IgD-negative memory B cell (primary cell): ENCODE measurements around the gene TCF7L2. TPM values are rescaled to one million over a fixed set of nuclear protein-coding genes. Genes with fewer than 3 reads are reported as not detected.

Experiments used
- H3K27ac Mint-ChIP-seq, 3 donors: one replicate each; pipeline ENCODE4 v1.8.0; 2020 to 2022; ENCODE audit warnings: mild to moderate bottlenecking in 3 of 3, mixed read lengths in 3 of 3, moderate library complexity in 1 of 3
- H3K27me3 Mint-ChIP-seq: one replicate; pipeline ENCODE4 v1.8.0; 2021; ENCODE audit warnings: mixed read lengths
- H3K36me3 Mint-ChIP-seq: one replicate; pipeline ENCODE4 v1.8.0; 2020; ENCODE audit warnings: mild to moderate bottlenecking, mixed read lengths
- H3K4me1 Mint-ChIP-seq, 3 donors: one replicate each; pipeline ENCODE4 v1.8.0; 2020 to 2022; ENCODE audit warnings: mixed read lengths in 3 of 3, mild to moderate bottlenecking in 1 of 3
- H3K4me3 Mint-ChIP-seq, 4 donors: one replicate each; pipeline ENCODE4 v1.8.0; 2020 to 2022; ENCODE audit warnings: mild to moderate bottlenecking in 4 of 4, mixed read lengths in 4 of 4, moderate library complexity in 3 of 4
- H3K9me3 Mint-ChIP-seq, 3 donors: one replicate each; pipeline ENCODE4 v1.8.0; 2020 to 2021; ENCODE audit warnings: mixed read lengths in 3 of 3, mild to moderate bottlenecking in 1 of 3
- polyA plus RNA-seq: library from polyadenylated mRNA; unstranded; fragments of 300-500 nt; fragmentation: Illumina TruSeq; gene quantifications from one replicate; pipeline ENCODE4 v1.2.3, GENCODE V29; 2021

TCF7L2 gene
- polyA plus RNA-seq, 1 donor from 2014 or later: 0.43 TPM

DNA sequence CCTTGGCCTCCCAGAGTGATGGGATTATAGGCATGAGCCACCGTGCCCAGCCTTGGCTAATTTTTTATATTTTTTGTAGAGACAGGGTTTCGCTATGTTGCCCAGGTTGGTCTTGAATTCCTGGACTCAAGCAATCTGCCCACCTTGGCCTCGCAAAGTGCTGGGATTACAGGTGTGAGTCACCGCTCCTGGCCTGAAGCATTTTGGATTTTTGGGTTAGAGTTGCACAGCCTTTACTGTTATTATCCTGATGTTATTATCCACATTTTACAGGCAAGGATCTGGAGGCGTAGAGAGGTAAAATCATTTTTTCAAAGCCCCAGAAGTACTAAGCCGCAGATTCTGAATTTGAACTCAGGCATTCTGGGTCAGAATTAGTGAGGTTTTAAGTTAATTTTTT is 75.4 kb downstream of the TCF7L2 start:
- Mint-ChIP-seq H3K36me3 (no peaks in the 10 kb centered on the region), H3K4me1 (no peaks in the 10 kb centered on the region), H3K27me3 (peaks cover 16% of the 10 kb centered on the region), H3K27ac (no peak overlapping the region), H3K9me3 (peaks cover 0 to 3% (median 2%) of the 10 kb centered on the region in 3 donors), H3K4me3 (no peak overlapping the region)

GRCh38 chr10:113026679-113027078 is 76.6 kb downstream of the TCF7L2 start:
- Mint-ChIP-seq H3K36me3 (no peaks in the 10 kb centered on the region), H3K4me3 (no peak overlapping the region), H3K4me1 (no peaks in the 10 kb centered on the region), H3K27ac (no peak overlapping the region), H3K9me3 (peaks cover 0 to 3% (median 2%) of the 10 kb centered on the region in 3 donors), H3K27me3 (peaks cover 16% of the 10 kb centered on the region)

DNA sequence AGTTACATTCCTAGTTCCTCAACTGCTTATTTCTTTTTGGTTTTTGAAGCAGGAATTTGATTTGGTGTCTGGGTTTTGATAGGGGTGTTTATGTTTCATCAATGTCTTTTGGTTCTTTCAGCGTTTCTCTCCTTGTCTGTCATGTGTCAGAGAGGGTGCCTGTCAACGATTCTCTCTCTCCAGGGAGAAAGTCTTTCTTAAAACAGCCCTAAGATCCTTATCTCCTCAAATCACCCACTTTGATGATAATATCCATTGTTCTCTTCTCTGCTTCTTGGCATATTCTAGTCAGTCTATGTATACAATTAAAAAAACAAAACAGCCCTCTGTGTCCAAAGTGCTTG is 77.2 kb downstream of the TCF7L2 start:
- no peaks in the 10 kb centered on the region for H3K4me1 Mint-ChIP-seq
- H3K36me3 Mint-ChIP-seq: no peaks in the 10 kb centered on the region
- no peak overlapping the region for H3K27ac Mint-ChIP-seq
- H3K4me3 Mint-ChIP-seq: no peak overlapping the region
- peaks cover 0 to 3% (median 2%) of the 10 kb centered on the region in 3 donors for H3K9me3 Mint-ChIP-seq
- peaks cover 16% of the 10 kb centered on the region for H3K27me3 Mint-ChIP-seq

- H3K27ac Mint-ChIP-seq: no peak overlapping the region
- no peak overlapping the region for H3K4me3 Mint-ChIP-seq
- peaks cover 0 to 3% (median 2%) of the 10 kb centered on the region in 3 donors for H3K9me3 Mint-ChIP-seq
- H3K27me3 Mint-ChIP-seq: peaks cover 16% of the 10 kb centered on the region
- no peaks in the 10 kb centered on the region for H3K36me3 Mint-ChIP-seq
- H3K4me1 Mint-ChIP-seq: no peaks in the 10 kb centered on the region
These were observed 77.8 kb downstream of the TCF7L2 start for GRCh38 chr10:113027574-113028455.

DNA sequence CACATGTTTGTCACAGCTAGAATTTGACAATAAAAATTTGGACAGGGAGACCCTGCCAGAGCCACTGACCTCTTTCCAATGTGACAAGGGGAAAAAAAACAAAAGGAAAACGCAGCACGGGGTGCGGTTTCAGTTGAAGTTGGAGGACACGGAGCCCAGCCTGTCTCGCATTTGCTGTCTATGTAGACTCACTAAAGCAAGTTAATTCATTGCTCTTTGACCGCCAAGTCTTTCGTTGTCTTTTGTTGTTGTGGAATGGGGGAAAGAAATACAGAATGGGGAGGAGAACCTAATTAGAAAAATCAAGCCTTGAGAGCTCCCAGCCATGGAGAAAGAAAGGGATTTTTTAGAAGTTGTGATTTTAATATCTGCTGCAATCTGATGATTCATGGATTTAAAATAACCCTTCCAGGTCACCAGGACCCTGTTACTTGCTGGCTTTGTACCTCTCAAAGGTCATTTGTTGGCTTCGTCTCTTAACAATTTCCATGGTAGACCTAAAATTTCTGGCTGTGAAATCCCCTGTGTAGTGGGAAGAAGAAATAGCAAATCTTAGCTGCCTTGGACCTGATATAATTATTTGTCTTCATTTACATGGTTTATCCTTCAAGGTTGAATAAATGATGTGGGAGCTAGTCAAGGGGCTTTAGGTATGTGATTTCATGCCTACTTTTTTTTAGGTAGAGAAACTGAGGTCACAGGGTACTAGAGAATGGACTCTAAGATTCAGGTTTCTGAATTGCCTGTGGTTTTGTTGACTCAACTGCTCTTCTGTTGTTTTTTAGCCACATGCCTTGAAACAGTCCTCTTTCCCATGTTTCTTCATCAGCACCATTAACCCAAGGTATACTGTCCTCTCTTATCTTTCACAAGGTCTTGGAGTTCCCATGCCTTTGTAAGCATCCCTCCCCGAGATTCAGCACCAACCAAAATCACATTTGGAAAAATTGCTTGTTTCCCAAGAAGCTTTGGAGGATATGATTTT is 78.7 kb downstream of the TCF7L2 start:
- Mint-ChIP-seq H3K36me3 (no peaks in the 10 kb centered on the region), H3K9me3 (peaks cover 0 to 3% (median 2%) of the 10 kb centered on the region in 3 donors), H3K4me3 (no peak overlapping the region), H3K27ac (no peak overlapping the region), H3K27me3 (peaks cover 16% of the 10 kb centered on the region), H3K4me1 (no peaks in the 10 kb centered on the region)

- peaks cover 18% of the 10 kb centered on the region for H3K27me3 Mint-ChIP-seq
- H3K27ac Mint-ChIP-seq: no peak overlapping the region
- peaks cover 0 to 3% (median 2%) of the 10 kb centered on the region in 3 donors for H3K9me3 Mint-ChIP-seq
- no peaks in the 10 kb centered on the region for H3K4me1 Mint-ChIP-seq
- H3K36me3 Mint-ChIP-seq: no peaks in the 10 kb centered on the region
- no peak overlapping the region for H3K4me3 Mint-ChIP-seq
These were observed 80.4 kb downstream of the TCF7L2 start for GRCh38 chr10:113030453-113030852.

DNA sequence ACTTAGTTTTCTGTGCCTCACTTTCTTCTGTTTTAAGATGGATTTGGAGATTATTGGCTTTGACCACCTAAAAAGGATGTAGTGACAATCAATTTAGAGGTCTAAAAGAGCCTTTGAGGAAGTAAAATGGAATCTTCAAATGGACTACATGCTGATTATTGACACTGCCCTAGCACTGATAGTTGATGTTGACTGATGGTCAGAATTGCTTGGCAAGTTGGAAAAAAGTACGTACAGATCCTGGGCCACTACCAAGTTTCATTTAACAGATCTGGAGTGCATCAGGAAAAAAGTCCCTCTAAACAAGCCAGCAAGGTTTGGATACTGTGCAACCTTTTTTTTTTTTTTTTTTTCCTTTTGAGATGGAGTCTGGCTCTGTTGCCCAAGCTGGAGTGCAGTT is 81.1 kb downstream of the TCF7L2 start:
- no peaks in the 10 kb centered on the region for H3K4me1 Mint-ChIP-seq
- H3K4me3 Mint-ChIP-seq: no peak overlapping the region
- H3K27me3 Mint-ChIP-seq: peaks cover 18% of the 10 kb centered on the region
- no peak overlapping the region for H3K27ac Mint-ChIP-seq
- no peaks in the 10 kb centered on the region for H3K36me3 Mint-ChIP-seq
- peaks cover 0 to 3% (median 2%) of the 10 kb centered on the region in 3 donors for H3K9me3 Mint-ChIP-seq

DNA sequence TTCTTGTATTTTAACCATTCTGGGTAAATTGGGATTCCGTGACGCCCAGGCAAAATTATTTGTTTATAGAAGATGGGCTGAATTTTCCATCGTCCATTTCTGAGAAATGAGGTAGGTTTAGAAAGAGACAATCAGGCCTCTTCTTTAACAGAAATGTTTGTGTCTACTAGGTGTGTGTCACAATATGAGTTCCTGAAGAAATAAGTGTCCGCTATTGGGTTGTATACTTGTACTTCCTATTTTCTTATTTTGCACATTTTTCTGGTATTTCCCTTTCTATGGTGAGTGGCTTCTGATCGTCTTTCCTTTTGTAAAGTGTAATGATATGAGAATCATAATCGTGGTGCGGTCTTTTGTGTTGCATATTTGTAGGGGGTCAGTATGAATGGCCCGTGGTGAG is 83.9 kb downstream of the TCF7L2 start:
- Mint-ChIP-seq H3K9me3 (peaks cover 0 to 2% (median 0%) of the 10 kb centered on the region in 3 donors), H3K4me3 (peak overlapping the region in 1 of 4 donors; percentile 6), H3K27ac (no peak overlapping the region), H3K4me1 (no peaks in the 10 kb centered on the region), H3K36me3 (no peaks in the 10 kb centered on the region), H3K27me3 (peaks cover 9% of the 10 kb centered on the region)

DNA sequence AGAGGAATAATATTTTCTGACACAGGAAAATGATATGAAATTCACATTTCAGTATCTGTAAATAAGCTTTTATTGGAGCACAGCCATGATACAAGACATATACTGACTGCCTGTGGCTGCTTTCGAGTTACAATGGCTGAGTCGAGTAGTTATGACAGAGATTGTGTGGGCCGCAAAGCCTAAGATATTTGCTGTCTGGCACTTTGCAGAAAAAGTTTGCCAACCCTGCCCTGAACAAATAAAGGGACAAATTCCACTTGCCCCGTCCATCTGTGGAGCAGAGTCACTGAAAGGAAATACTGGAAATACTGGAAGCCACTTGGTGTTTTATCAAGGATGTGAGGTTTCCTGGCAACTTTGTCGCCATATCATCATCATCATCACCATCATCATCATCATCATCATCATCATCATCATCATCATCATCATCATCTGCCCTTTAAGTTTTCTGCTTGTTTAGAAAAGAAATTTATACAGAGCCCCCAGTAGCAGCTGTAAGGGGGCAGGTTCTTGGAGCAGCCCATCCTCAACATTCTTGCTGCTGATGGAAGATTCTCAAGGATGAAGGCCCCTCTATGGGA is 85.8 kb downstream of the TCF7L2 start:
- no peaks in the 10 kb centered on the region for H3K4me1 Mint-ChIP-seq
- no peak overlapping the region for H3K4me3 Mint-ChIP-seq
- H3K27ac Mint-ChIP-seq: no peak overlapping the region
- peaks cover 7% of the 10 kb centered on the region for H3K27me3 Mint-ChIP-seq
- H3K9me3 Mint-ChIP-seq: no peaks in the 10 kb centered on the region
- H3K36me3 Mint-ChIP-seq: no peaks in the 10 kb centered on the region

- H3K36me3 Mint-ChIP-seq: no peaks in the 10 kb centered on the region
- H3K4me3 Mint-ChIP-seq: no peak overlapping the region
- no peaks in the 10 kb centered on the region for H3K9me3 Mint-ChIP-seq
- no peak overlapping the region for H3K27ac Mint-ChIP-seq
- peaks cover 7% of the 10 kb centered on the region for H3K27me3 Mint-ChIP-seq
- H3K4me1 Mint-ChIP-seq: no peaks in the 10 kb centered on the region
These were observed 86.6 kb downstream of the TCF7L2 start for GRCh38 chr10:113036619-113037018.

- Mint-ChIP-seq H3K4me3 (no peak overlapping the region), H3K4me1 (no peaks in the 10 kb centered on the region), H3K9me3 (no peaks in the 10 kb centered on the region), H3K27me3 (peaks cover 7% of the 10 kb centered on the region), H3K36me3 (no peaks in the 10 kb centered on the region), H3K27ac (no peak overlapping the region)
These were observed 87.2 kb downstream of the TCF7L2 start for GRCh38 chr10:113037218-113037617.

- no peak overlapping the region for H3K27ac Mint-ChIP-seq
- H3K27me3 Mint-ChIP-seq: peaks cover 7% of the 10 kb centered on the region
- H3K9me3 Mint-ChIP-seq: no peaks in the 10 kb centered on the region
- no peaks in the 10 kb centered on the region for H3K36me3 Mint-ChIP-seq
- no peak overlapping the region for H3K4me3 Mint-ChIP-seq
- H3K4me1 Mint-ChIP-seq: no peaks in the 10 kb centered on the region
These were observed 88.1 kb downstream of the TCF7L2 start for GRCh38 chr10:113038183-113038582.

- Mint-ChIP-seq H3K27me3 (peaks cover 7% of the 10 kb centered on the region), H3K4me1 (no peaks in the 10 kb centered on the region), H3K27ac (no peak overlapping the region), H3K4me3 (no peak overlapping the region), H3K9me3 (no peaks in the 10 kb centered on the region), H3K36me3 (no peaks in the 10 kb centered on the region)
These were observed 88.9 kb downstream of the TCF7L2 start for GRCh38 chr10:113038985-113039384.

DNA sequence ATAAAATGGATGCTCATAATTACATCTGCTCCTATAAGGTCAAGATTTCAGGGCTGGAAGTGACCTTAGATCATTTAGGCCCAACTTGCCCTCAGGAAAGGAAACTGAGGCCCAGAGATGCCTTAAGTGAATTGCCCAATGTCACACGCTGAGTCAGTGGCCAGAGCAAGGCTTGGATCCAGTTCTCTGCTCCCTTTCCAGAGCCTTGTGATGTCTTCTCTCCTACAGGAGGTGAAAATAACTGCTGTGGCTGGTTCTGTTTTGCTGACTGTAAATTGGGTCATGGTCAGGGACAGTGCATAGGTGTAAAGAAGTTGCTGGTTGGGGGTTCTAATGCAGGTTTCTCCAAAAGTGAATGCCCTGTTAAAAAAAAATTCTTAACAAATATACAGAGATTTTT is 91.3 kb downstream of the TCF7L2 start:
- no peaks in the 10 kb centered on the region for H3K36me3 Mint-ChIP-seq
- H3K9me3 Mint-ChIP-seq: no peaks in the 10 kb centered on the region
- no peak overlapping the region for H3K4me3 Mint-ChIP-seq
- no peak overlapping the region for H3K27ac Mint-ChIP-seq
- H3K27me3 Mint-ChIP-seq: peaks cover 11% of the 10 kb centered on the region
- no peaks in the 10 kb centered on the region for H3K4me1 Mint-ChIP-seq
